ES-I3 (cell line): ENCODE measurements around the gene ADGRB2.

ENCODE experiments used
- H3K36me3 ChIP-seq: 2 replicates; pipeline ENCODE4 v1.6.1; 2013; ENCODE audit warnings: mild to moderate bottlenecking, low read length, control low read depth, moderate library complexity; ENCODE audit not compliant: insufficient read depth
- H3K4me1 ChIP-seq: 2 replicates; pipeline ENCODE4 v1.6.1; 2013; ENCODE audit warnings: mild to moderate bottlenecking, control low read depth, low read length; ENCODE audit not compliant: insufficient read depth
- H3K9ac ChIP-seq: 2 replicates; pipeline ENCODE4 v1.6.1; 2013; ENCODE audit warnings: low read depth, mild to moderate bottlenecking, low read length, moderate library complexity
- H3K9me3 ChIP-seq: 2 replicates; pipeline ENCODE4 v1.6.1; 2013; ENCODE audit warnings: mild to moderate bottlenecking, low read length, moderate library complexity; ENCODE audit not compliant: control insufficient read depth, insufficient read depth

Gene ADGRB2

DNA sequence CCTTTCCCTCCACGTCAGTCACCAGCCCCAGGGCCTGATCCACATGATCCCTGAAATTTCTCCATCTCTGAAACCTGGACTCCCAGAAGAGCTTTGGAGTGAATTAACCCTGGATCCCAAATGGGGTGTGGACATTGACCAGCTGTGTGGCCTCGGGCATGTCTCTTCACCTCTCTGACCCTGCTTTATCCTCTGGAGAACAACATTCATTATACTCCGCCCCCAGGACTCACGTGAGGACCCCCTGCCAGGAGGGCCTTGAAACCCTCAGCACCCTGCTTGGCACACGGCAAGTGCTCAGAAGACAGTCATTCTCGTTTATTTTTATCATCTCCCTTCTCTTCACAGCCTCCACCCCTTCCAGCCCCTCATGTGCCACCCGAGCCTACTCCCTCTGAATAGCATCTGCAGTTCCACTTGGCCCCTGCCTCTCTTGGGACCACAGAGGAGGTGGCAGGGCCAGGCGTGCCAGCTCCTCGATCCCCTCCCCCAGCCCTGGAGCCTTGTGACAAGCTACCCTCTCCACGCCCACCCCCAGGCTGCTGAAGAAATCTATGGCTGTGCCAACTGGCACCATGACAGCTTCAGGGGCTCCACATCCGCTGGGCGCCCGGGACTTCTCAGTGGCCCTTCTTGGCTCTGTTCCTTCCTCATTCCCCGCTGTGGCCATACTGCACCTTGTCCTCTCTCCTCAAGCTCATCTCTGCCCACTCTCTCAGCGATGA, 18.0 kb downstream of the ADGRB2 start:
- H3K9me3 ChIP-seq: no peaks in the 10 kb centered on the region
- no peaks in the 10 kb centered on the region for H3K36me3 ChIP-seq
- no peak overlapping the region for H3K9ac ChIP-seq
- H3K4me1 ChIP-seq: peaks cover 23% of the 10 kb centered on the region

DNA sequence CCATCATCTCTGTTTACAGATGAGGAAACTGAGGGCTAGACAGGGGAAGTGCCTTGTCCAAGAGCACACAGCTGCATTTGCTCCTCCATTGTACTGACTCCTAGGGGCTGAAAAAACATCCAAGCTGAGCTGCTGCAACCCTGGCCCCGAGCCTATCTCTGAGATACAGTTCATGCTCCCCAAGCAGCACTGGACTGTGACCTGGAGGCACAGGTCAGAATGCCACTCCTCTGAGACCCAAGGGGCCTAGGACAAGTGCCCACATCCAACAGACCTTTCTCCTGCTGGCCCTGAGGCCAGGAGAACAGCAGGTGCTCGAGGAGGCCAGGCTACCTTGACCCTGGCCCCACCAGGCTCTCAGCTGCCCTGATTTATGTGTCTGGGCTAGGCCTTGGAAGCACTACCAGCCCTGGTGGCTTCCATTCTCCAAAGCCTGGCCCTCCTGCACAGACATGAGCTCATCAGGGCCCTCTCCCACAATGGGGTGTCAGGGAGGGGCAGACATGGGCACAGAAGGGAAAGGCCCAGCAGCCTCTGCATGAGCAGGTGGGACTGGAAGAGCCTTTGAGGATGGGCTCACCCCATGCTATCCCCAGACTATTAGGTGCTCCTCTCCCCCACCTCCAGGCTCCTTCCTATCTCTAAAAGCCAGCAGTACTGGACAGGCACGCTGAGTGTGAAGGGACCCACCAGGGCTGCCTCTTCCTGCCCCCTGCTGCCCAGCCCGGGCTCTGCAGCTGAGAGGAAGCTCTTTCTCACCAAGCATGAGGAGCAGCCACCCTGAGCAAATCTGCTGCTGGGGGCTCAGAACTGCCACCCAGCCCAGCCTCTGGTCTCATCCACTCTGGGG, 18.8 kb downstream of the ADGRB2 start:
- Histone ChIP-seq H3K9me3 (no peaks in the 10 kb centered on the region), H3K4me1 (peaks cover 15% of the 10 kb centered on the region), H3K9ac (no peak overlapping the region), H3K36me3 (no peaks in the 10 kb centered on the region)

DNA sequence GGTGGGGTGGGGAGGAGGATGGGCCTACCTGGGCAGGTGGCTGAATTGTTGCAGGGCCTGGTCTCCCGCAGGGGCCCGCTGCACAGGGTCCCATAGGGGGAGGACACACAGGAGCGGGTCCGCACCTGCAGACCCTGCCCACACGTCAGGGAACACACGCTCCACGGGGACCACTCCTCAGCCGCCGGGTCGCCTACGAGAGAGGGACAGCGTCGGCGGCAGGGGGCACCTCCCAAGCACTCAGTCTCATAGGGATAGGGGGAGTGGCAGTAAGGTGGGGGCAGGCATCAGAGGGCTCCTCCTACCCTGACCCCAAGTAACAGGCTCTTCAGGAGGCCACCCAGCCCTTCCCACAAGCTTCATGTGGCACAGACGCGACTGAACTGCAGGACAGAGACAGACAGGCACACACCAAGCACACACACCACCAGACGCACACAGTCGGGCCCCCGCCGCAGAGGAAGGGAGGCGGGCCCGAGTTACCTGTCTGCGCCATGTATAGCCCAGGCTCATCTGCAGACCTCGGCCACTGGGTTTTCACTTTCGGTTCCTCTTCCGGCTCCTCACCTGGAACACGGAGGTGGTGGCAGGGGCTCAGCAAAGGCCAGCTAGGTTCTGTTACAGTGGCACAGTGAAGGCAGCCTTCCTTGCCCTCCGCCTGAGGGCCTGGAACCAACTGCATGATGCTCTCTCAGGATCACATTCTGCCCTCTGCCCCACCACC, 19.8 kb downstream of the ADGRB2 start:
- no peaks in the 10 kb centered on the region for H3K9me3 ChIP-seq
- no peaks in the 10 kb centered on the region for H3K36me3 ChIP-seq
- no peak overlapping the region for H3K9ac ChIP-seq
- peaks cover 14% of the 10 kb centered on the region; the same call in 1 of the 2 replicates for H3K4me1 ChIP-seq

DNA sequence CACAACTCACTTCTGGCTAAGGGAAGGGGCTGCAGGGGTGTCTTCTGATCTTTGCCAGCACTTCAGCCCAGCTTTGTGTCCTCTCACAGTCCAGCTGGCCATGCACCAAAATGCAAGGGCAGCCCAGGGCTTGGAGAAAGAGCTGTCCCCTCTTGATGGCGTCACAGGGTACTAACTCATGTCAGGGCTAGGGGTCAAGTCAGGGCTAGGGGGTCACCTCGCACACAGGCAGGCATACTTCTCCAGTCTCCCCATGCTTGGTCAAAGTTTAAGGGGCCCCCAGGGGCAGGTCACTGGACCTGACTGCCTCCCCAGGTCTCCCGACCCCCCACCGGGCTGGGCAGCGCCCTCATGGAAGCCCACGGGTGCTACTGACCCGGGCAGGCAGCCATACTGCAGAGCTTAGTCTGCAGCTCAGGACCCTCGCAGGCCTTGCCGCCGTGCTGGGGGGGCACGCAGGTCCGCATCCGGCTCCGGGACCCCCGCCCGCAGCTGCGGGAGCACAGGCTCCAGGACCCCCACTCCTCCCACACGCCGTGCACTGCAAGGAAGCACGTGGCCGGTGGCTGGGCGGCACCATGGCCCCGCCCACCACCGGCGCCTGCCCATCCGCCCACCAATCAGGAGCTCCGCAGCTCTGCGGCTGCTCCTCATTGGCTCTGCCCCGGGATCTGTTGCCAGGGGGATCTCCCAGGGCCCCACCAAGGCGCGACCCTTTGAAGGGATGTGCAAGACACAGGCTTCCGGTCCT, 21.5 kb downstream of the ADGRB2 start:
- Histone ChIP-seq H3K4me1 (peaks cover 15% of the 10 kb centered on the region; the same call in 1 of the 2 replicates), H3K36me3 (no peaks in the 10 kb centered on the region), H3K9ac (no peak overlapping the region), H3K9me3 (no peaks in the 10 kb centered on the region)

DNA sequence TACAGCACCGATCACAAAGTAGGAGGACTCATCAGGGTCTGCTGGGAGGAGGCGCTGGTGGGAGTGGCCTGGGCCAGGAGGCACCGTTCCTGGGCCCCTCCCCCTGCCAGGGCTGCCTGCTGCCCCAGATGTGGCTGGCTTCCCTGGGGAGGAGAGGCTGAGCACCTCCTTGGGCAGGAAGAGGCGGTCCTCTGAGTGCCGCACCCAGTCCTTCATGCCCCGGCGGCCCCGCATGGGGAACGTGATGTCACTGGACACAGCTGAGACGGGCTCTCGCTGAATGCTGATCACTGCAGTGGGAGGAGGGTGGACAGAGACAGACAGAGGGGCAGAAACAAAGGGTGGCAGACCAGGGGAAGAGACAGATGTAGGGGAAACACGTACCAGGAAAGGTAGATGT, 24.8 kb downstream of the ADGRB2 start:
- Histone ChIP-seq H3K9me3 (no peaks in the 10 kb centered on the region), H3K36me3 (no peaks in the 10 kb centered on the region), H3K4me1 (peaks cover 4% of the 10 kb centered on the region; the same call in 1 of the 2 replicates), H3K9ac (no peak overlapping the region)

DNA sequence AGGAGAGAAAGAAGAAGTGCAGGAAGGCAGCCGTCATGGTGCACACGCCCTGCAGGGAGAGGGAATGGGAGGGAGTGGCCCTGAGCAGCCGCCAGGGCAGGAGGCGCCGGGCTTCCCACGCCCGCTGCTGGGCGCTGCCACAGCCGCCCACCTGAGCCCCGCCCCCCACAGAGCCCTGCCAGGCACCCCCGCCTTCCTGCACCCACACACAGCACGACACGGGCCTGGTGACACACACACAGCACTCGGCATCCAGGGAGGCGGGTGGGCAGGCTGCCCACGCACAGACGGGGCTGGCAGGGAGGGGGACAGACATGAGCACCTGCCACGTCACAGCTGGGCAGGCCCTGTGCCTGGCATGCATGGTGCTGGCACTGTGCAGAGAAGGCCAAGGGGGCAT, 27.5 kb downstream of the ADGRB2 start:
- Histone ChIP-seq H3K9me3 (no peaks in the 10 kb centered on the region), H3K9ac (no peak overlapping the region), H3K36me3 (no peaks in the 10 kb centered on the region), H3K4me1 (peaks cover 4% of the 10 kb centered on the region; the same call in 1 of the 2 replicates)

DNA sequence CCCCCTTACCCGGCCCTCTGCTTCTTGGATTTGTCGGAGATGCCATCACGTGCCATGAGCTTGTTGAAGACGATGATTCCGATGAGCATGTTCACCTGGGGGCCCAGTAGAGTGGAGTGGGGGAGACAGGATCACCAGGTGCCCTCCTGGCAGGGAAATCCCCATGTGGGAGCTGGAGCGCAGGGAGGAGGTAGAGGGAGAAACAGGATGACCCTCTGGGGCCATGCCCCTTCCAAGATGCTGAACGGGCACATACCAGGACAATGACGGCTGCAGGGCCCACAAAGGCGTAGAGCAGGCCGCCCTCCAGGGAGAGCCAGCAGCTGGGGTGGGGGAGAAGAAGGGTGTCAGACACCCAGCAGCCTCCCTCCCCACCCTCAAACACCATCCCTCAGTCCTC, 28.6 kb downstream of the ADGRB2 start:
- H3K4me1 ChIP-seq: peaks cover 4% of the 10 kb centered on the region; the same call in 1 of the 2 replicates
- no peaks in the 10 kb centered on the region for H3K9me3 ChIP-seq
- H3K36me3 ChIP-seq: no peaks in the 10 kb centered on the region
- H3K9ac ChIP-seq: no peak overlapping the region

DNA sequence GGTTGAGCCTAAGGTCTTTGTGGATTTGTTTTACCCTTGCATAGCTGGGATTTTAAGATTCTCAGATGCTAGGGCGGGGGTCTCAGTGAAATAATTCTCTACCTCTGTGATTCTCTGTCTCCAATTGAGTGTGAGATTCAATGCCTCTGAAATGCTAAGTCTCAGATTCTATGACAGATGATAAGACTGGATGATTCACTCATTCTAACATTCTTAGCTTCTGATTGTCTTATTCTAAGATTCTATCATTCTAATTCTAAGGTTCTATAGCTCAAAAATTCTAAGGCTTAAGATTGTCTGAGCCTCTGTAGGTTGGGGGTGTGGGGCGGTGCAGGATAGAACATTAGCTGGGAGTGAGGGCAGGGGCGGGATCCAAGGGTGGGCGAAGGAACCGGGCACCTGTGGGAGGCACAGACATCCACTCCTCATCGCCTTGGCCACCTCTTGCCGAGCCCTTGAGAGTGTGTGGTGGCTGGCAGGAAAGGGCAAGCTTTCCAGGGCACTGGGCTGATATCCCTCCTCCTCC, 29.5 kb downstream of the ADGRB2 start:
- Histone ChIP-seq H3K9ac (no peak overlapping the region), H3K9me3 (no peaks in the 10 kb centered on the region), H3K4me1 (peaks cover 4% of the 10 kb centered on the region; the same call in 1 of the 2 replicates), H3K36me3 (no peaks in the 10 kb centered on the region)

DNA sequence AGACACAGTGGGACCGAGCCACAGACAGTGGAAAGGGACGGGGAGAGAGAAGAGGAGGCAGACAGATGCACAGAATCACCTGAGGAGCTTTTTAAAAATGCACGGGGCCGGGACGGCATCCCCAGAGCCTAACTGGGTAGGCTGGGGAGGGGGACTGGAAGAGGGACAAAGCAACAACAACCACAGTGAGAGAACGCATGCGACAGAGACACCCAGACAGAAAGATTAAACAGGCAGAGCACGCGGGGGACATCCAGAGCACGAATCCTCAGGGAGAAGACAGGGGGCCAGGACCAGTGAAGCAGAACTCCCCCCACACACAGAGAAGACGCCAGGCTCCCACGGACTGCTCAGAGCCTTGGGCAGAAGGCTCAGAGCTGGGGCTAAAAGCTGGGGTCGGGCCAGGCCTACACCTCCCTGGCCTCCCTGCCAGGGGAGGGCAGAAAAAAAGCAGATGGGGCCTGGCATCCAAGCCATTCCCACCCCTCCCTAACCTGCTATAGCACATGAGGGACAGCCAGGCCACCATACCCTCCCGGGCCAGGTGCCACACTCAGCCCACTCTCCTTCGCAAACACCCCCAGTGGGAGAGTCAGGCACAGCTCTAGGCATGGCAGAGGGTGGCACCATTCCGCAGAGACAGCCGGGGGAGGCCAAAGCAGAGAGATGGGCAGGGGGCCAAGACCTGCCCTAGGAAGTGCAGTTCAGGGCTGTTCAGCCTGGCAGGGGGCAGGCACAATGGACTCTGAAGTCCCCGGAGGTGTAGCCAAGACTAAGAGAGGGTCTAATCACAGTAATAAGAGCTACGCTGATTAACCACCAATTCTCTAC, 30.5 kb downstream of the ADGRB2 start:
- H3K4me1 ChIP-seq: no peaks in the 10 kb centered on the region
- no peaks in the 10 kb centered on the region for H3K9me3 ChIP-seq
- H3K9ac ChIP-seq: no peak overlapping the region
- no peaks in the 10 kb centered on the region for H3K36me3 ChIP-seq

DNA sequence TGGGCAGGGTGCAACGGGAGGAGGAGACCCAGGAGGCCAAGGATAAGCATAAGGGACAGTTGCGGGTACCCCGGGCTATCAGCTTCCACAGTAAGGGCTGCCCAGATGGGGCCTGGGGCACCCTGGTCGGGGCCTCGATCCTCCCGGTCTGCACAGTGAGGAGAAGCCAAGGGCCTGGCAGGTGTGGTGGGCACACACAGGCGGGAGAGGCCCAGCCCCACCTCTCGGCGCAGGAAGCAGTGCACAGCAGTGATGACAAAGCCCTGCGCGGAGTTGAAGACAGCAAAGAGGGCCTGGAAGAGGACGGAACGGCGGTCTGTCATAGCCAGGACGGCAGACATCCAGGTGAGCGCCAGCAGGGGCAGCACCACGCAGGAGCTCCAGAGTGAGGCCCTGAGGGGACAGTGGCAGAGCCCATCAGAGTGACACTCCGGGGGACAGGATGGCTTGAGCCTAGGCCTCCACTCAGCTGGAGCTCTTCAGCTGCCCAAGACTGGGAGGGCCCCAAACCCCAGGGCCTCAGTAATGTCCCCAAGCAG, 31.3 kb downstream of the ADGRB2 start:
- no peaks in the 10 kb centered on the region for H3K9me3 ChIP-seq
- no peaks in the 10 kb centered on the region for H3K36me3 ChIP-seq
- H3K9ac ChIP-seq: no peak overlapping the region

GRCh38 chr1:31732343-31732742, 31.8 kb downstream of the ADGRB2 start:
- Histone ChIP-seq H3K9ac (no peak overlapping the region), H3K36me3 (no peaks in the 10 kb centered on the region), H3K4me1 (no peaks in the 10 kb centered on the region), H3K9me3 (no peaks in the 10 kb centered on the region)

More for the DNA sequence above, 31.3 kb downstream of the ADGRB2 start:
- H3K4me1 ChIP-seq: no peaks in the 10 kb centered on the region

- Histone ChIP-seq H3K4me1 (no peaks in the 10 kb centered on the region), H3K36me3 (no peaks in the 10 kb centered on the region), H3K9me3 (no peaks in the 10 kb centered on the region), H3K9ac (no peak overlapping the region)
These were observed 33.0 kb downstream of the ADGRB2 start for GRCh38 chr1:31731049-31731565.
